ENCODE results near the gene AK2.

Gene AK2

GRCh38 chr1:33078030-33078591, 41.4 kb upstream of the AK2 start (continued):
- TF ChIP-seq PATZ1 (CRISPR knock-in tag; IDR thresholded peaks at IDR 0.05; ENCODE audit: borderline replicate concordance) (no peak), ZNF565 (CRISPR knock-in tag; conservative IDR thresholded peaks at IDR 0.05; ENCODE audit: low read depth) (no peak)

- no peak for ATAC-seq
- no peak for TF ChIP-seq RARB (CRISPR knock-in tag; IDR thresholded peaks at IDR 0.05)
- TF ChIP-seq ZNF8 (CRISPR knock-in tag; IDR thresholded peaks at IDR 0.05) = no peak
- TF ChIP-seq PPARA (CRISPR knock-in tag; IDR thresholded peaks at IDR 0.05; ENCODE audit: borderline replicate concordance) = no peak
- TF ChIP-seq GLIS3 (CRISPR knock-in tag; IDR thresholded peaks at IDR 0.05) = no peak
- TF ChIP-seq CSDC2 (CRISPR knock-in tag; IDR thresholded peaks at IDR 0.05) = no peak
- no peak for TF ChIP-seq TOX (CRISPR knock-in tag; IDR thresholded peaks at IDR 0.05; ENCODE audit: borderline replicate concordance)
- TF ChIP-seq POU6F1 (CRISPR knock-in tag; IDR thresholded peaks at IDR 0.05; ENCODE audit: borderline replicate concordance, low read depth) = no peak
- no peak for TF ChIP-seq ZNF565 (CRISPR knock-in tag; conservative IDR thresholded peaks at IDR 0.05; ENCODE audit: low read depth)
- TF ChIP-seq BACH2 (CRISPR knock-in tag; IDR thresholded peaks at IDR 0.05; ENCODE audit: borderline replicate concordance) = no peak
- TF ChIP-seq ZNF70 (CRISPR knock-in tag; IDR thresholded peaks at IDR 0.05) = no peak
- TF ChIP-seq OSR1 (CRISPR knock-in tag; IDR thresholded peaks at IDR 0.05) = no peak
- no peak for TF ChIP-seq ZC3H10 (CRISPR knock-in tag; IDR thresholded peaks at IDR 0.05)
- no peak for TF ChIP-seq SNAI2 (CRISPR knock-in tag; IDR thresholded peaks at IDR 0.05)
- TF ChIP-seq CREB5 (CRISPR knock-in tag; IDR thresholded peaks at IDR 0.05; ENCODE audit: low read depth) = no peak
- no peak for TF ChIP-seq ZFP3 (CRISPR knock-in tag; IDR thresholded peaks at IDR 0.05)
- no peak for TF ChIP-seq TCF4 (CRISPR knock-in tag; IDR thresholded peaks at IDR 0.05; ENCODE audit: borderline replicate concordance)
- no peak for TF ChIP-seq ARNTL (CRISPR knock-in tag; IDR thresholded peaks at IDR 0.05; ENCODE audit: borderline replicate concordance, low read depth)
- no peak for TF ChIP-seq CSRNP3 (CRISPR knock-in tag; IDR thresholded peaks at IDR 0.05)
- no peak for TF ChIP-seq PATZ1 (CRISPR knock-in tag; IDR thresholded peaks at IDR 0.05; ENCODE audit: borderline replicate concordance)
These were observed 37.7 kb upstream of the AK2 start for GRCh38 chr1:33074193-33074945.

GRCh38 chr1:33072707-33073106, 36.0 kb upstream of the AK2 start:
- no peak for ATAC-seq
- TF ChIP-seq PATZ1 (CRISPR knock-in tag; IDR thresholded peaks at IDR 0.05; ENCODE audit: borderline replicate concordance) (no peak), CSRNP3 (CRISPR knock-in tag; IDR thresholded peaks at IDR 0.05) (no peak), RARB (CRISPR knock-in tag; IDR thresholded peaks at IDR 0.05) (no peak), POU6F1 (CRISPR knock-in tag; IDR thresholded peaks at IDR 0.05; ENCODE audit: borderline replicate concordance, low read depth) (no peak), GLIS3 (CRISPR knock-in tag; IDR thresholded peaks at IDR 0.05) (no peak), ZNF70 (CRISPR knock-in tag; IDR thresholded peaks at IDR 0.05) (no peak), BACH2 (CRISPR knock-in tag; IDR thresholded peaks at IDR 0.05; ENCODE audit: borderline replicate concordance) (no peak), ARNTL (CRISPR knock-in tag; IDR thresholded peaks at IDR 0.05; ENCODE audit: borderline replicate concordance, low read depth) (no peak), ZNF8 (CRISPR knock-in tag; IDR thresholded peaks at IDR 0.05) (no peak)

All from SK-N-SH treated with all-trans-retinoic acid at 6 μM for 48 hours (cell line).